H9 (cell line): ENCODE measurements around the gene SMIM32. TPM values are rescaled to one million over a fixed set of nuclear protein-coding genes. Genes with fewer than 3 reads are reported as not detected.
A peak's percentile ranks its signal among the peaks of the same experiment; 100 is the strongest.

ENCODE experiments used
- DNase-seq: peaks from one replicate; pipeline ENCODE4 v3.0.0-alpha.2; 2017
- H2AFZ ChIP-seq: one replicate; pipeline ENCODE4 v1.6.1; 2013; ENCODE audit warnings: mild to moderate bottlenecking, low read length, control low read depth, moderate library complexity
- H2AK5ac ChIP-seq: 2 replicates; pipeline ENCODE4 v1.6.1; 2013; ENCODE audit warnings: low read length, control low read depth, mixed read lengths; ENCODE audit not compliant: insufficient read length
- H2BK120ac ChIP-seq: one replicate; pipeline ENCODE4 v1.6.1; 2013; ENCODE audit warnings: low read depth, mild to moderate bottlenecking, low read length, control low read depth, inconsistent platforms; ENCODE audit not compliant: poor library complexity, severe bottlenecking
- H2BK12ac ChIP-seq: 2 replicates; pipeline ENCODE4 v1.6.1; 2013; ENCODE audit warnings: low read length, control low read depth, mixed read lengths, low read depth; ENCODE audit not compliant: insufficient read length
- H2BK15ac ChIP-seq: 2 replicates; pipeline ENCODE4 v1.6.1; 2013; ENCODE audit warnings: low read depth, low read length, control low read depth
- H2BK20ac ChIP-seq: one replicate; pipeline ENCODE4 v1.6.1; 2013; ENCODE audit warnings: low read depth, mild to moderate bottlenecking, low read length, control low read depth, inconsistent platforms; ENCODE audit not compliant: poor library complexity, severe bottlenecking
- H2BK5ac ChIP-seq: 2 replicates; pipeline ENCODE4 v1.6.1; 2013; ENCODE audit warnings: low read length, control low read depth, mixed read lengths; ENCODE audit not compliant: insufficient read length
- H3K14ac ChIP-seq: 2 replicates; pipeline ENCODE4 v1.6.1; 2013; ENCODE audit warnings: low read length, control low read depth; ENCODE audit not compliant: insufficient read depth
- H3K18ac ChIP-seq: 2 replicates; pipeline ENCODE4 v1.6.1; 2013; ENCODE audit warnings: low read depth, mild to moderate bottlenecking, mixed read lengths, low read length, control low read depth; ENCODE audit not compliant: insufficient read length
- H3K23ac ChIP-seq: 2 replicates; pipeline ENCODE4 v1.6.1; 2013; ENCODE audit warnings: low read length, control low read depth, mixed read lengths, low read depth; ENCODE audit not compliant: insufficient read length
- H3K23me2 ChIP-seq: 2 replicates; pipeline ENCODE4 v1.6.1; 2013; ENCODE audit warnings: low read depth, mild to moderate bottlenecking, mixed read lengths, low read length, control low read depth; ENCODE audit not compliant: insufficient read length, poor library complexity, severe bottlenecking
- H3K27ac ChIP-seq: 2 replicates; pipeline ENCODE4 v1.5.1; 2013; ENCODE audit warnings: low read length, control low read depth, mixed read lengths, low read depth; ENCODE audit not compliant: insufficient read length
- H3K27me3 ChIP-seq: 2 replicates; pipeline ENCODE4 v1.6.1; 2013; ENCODE audit warnings: low read length, control low read depth, inconsistent platforms; ENCODE audit not compliant: insufficient read depth
- H3K4ac ChIP-seq: 2 replicates; pipeline ENCODE4 v1.6.1; 2013; ENCODE audit warnings: low read depth, mild to moderate bottlenecking, control low read depth, inconsistent platforms, low read length, moderate library complexity
- H3K4me1 ChIP-seq: 2 replicates; pipeline ENCODE4 v1.6.1; 2013; ENCODE audit warnings: low read length, control low read depth, inconsistent platforms; ENCODE audit not compliant: insufficient read depth
- H3K4me2 ChIP-seq: 2 replicates; pipeline ENCODE4 v1.6.1; 2013; ENCODE audit warnings: low read length, control low read depth, mixed read lengths; ENCODE audit not compliant: insufficient read length, insufficient read depth
- H3K56ac ChIP-seq: 2 replicates; pipeline ENCODE4 v1.6.1; 2013; ENCODE audit warnings: low read depth, mild to moderate bottlenecking, mixed read lengths, low read length, control low read depth; ENCODE audit not compliant: insufficient read length
- H3K79me1 ChIP-seq: 2 replicates; pipeline ENCODE4 v1.6.1; 2013; ENCODE audit warnings: low read depth, mild to moderate bottlenecking, moderate library complexity, low read length, control low read depth, inconsistent platforms; ENCODE audit not compliant: insufficient read depth, poor library complexity, severe bottlenecking
- H3K79me2 ChIP-seq: 2 replicates; pipeline ENCODE4 v1.6.1; 2013; ENCODE audit warnings: low read length, control low read depth, inconsistent platforms; ENCODE audit not compliant: insufficient read depth
- H3K9ac ChIP-seq: 2 replicates; pipeline ENCODE4 v1.6.1; 2013; ENCODE audit warnings: low read length, control low read depth, mixed read lengths; ENCODE audit not compliant: insufficient read length; ENCODE audit errors: extremely low read depth
- H3K9me3 ChIP-seq: one replicate; pipeline ENCODE4 v1.6.1; 2013; ENCODE audit warnings: low read depth, low read length, inconsistent platforms; ENCODE audit not compliant: control insufficient read depth
- H3T11ph ChIP-seq: one replicate; pipeline ENCODE4 v1.6.1; 2013; ENCODE audit warnings: mild to moderate bottlenecking, low read length, control low read depth, inconsistent platforms
- H4K20me1 ChIP-seq: one replicate; pipeline ENCODE4 v1.6.1; 2013; ENCODE audit not compliant: control insufficient read depth, insufficient read length, insufficient read depth
- H4K5ac ChIP-seq: 2 replicates; pipeline ENCODE4 v1.6.1; 2013; ENCODE audit warnings: low read depth, mild to moderate bottlenecking, mixed read lengths, low read length, control low read depth; ENCODE audit not compliant: insufficient read length
- H4K8ac ChIP-seq: replicated peaks from 2 replicates; pipeline ENCODE4 v1.6.1; 2013; ENCODE audit warnings: low read length, control low read depth, mixed read lengths, low read depth; ENCODE audit not compliant: insufficient read length
- H4K91ac ChIP-seq: 2 replicates; pipeline ENCODE4 v1.6.1; 2013; ENCODE audit warnings: low read depth, mild to moderate bottlenecking, moderate library complexity, mixed read lengths, low read length, control low read depth; ENCODE audit not compliant: insufficient read length
- H3K27ac Mint-ChIP-seq, 3 experiments: 2 replicates in 2 of 3; 3 replicates in 1 of 3; pipeline ENCODE4 v1.8.0; 2020 to 2021; ENCODE audit warnings: mixed read lengths in 3 of 3, mild to moderate bottlenecking in 1 of 3, moderate library complexity in 1 of 3
- H3K27me3 Mint-ChIP-seq: 2 replicates; pipeline ENCODE4 v1.8.0; 2021; ENCODE audit warnings: low read depth, mild to moderate bottlenecking, moderate library complexity, mixed read lengths
- H3K36me3 Mint-ChIP-seq, 3 experiments: 2 replicates in 2 of 3; 3 replicates in 1 of 3; pipeline ENCODE4 v1.8.0; 2020 to 2021; ENCODE audit warnings: low read depth in 3 of 3, mixed read lengths in 3 of 3; ENCODE audit not compliant: insufficient read depth in 1 of 3
- H3K4me1 Mint-ChIP-seq, 2 experiments: 2 replicates each; pipeline ENCODE4 v1.8.0; 2020; ENCODE audit warnings: mixed read lengths in 2 of 2
- H3K4me3 Mint-ChIP-seq, 2 experiments: 2 replicates in 1 of 2; 3 replicates in 1 of 2; pipeline ENCODE4 v1.8.0; 2020 to 2021; ENCODE audit warnings: mild to moderate bottlenecking in 2 of 2, mixed read lengths in 2 of 2, moderate library complexity in 1 of 2
- H3K9me3 Mint-ChIP-seq, 2 experiments: 2 replicates in 1 of 2; 3 replicates in 1 of 2; pipeline ENCODE4 v1.8.0; 2020; ENCODE audit warnings: mild to moderate bottlenecking in 2 of 2, mixed read lengths in 2 of 2, moderate library complexity in 1 of 2
- CTCF ChIP-seq: fragments of 200-600 bp; sonication (generic); conservative IDR thresholded peaks from 3 replicates; pipeline ENCODE4 v1.8.0; 2021; ENCODE audit warnings: antibody characterized with exemption, mild to moderate bottlenecking
- WGBS: extraction: QIAGEN DNeasy Blood & Tissue Kit; methylation state at CpG from one replicate; pipeline ENCODE4 v1.1.7; 2013; ENCODE audit warnings: missing lambda C conversion rate, low lambda C conversion rate, mixed read lengths; ENCODE audit not compliant: insufficient read length; ENCODE audit errors: extremely low coverage; 5-methylcytosine and 5-hydroxymethylcytosine counted together
- total RNA-seq: library from RNA; stranded (reverse); gene quantifications from 2 replicates; pipeline ENCODE4 v1.2.1, GENCODE V29; 2021

The SMIM32 gene
- total RNA-seq, 1 experiment from 2014 or later = not detected

- no peak overlapping the region for H2BK15ac ChIP-seq
- peaks cover 52% of the 10 kb centered on the region for H3K27me3 ChIP-seq
- no peak overlapping the region for H2AFZ ChIP-seq
- no peak overlapping the region for H4K8ac ChIP-seq
- Mint-ChIP-seq H3K36me3 (peaks cover 0 to 2% (median 0%) of the 10 kb centered on the region in 3 experiments; a peak in 1 of 7 replicates), H3K9me3 (no peaks in the 10 kb centered on the region; a peak in 1 of 5 replicates), H3K27ac (peak overlapping the region in 1 of 3 experiments; percentile 59; a peak in 1 of 7 replicates), H3K4me3 (no peak overlapping the region), H3K27me3 (peaks cover 99% of the 10 kb centered on the region), H3K4me1 (peaks cover 37 to 44% of the 10 kb centered on the region in 2 experiments)
- 0 out of 2 replicates have a peak, but pooled peaks cover 4% of the 10 kb centered on the region for H3K4me1 ChIP-seq
- H3K14ac ChIP-seq = no peak overlapping the region
- no peak for TF ChIP-seq CTCF
- H2BK12ac ChIP-seq = no peak overlapping the region
- no peak overlapping the region for H3K23ac ChIP-seq
- H3K4me2 ChIP-seq = no peak overlapping the region
- no CpG with 5 or more reads among the region's 7 CpGs for WGBS
- no peak overlapping the region for H4K91ac ChIP-seq
- no peaks in the 10 kb centered on the region for H3K79me1 ChIP-seq
- H2BK120ac ChIP-seq = no peak overlapping the region
- no peak overlapping the region for H2AK5ac ChIP-seq
- no peak overlapping the region for H2BK20ac ChIP-seq
- H2BK5ac ChIP-seq = no peak overlapping the region
- no peak overlapping the region for H3T11ph ChIP-seq
- H4K20me1 ChIP-seq = no peaks in the 10 kb centered on the region
- no peak overlapping the region for H3K27ac ChIP-seq
- H3K4ac ChIP-seq = no peak overlapping the region
- H3K23me2 ChIP-seq = no peaks in the 10 kb centered on the region
- H3K79me2 ChIP-seq = no peaks in the 10 kb centered on the region
- no peak overlapping the region for H3K56ac ChIP-seq
- H3K18ac ChIP-seq = no peak overlapping the region
- H4K5ac ChIP-seq = no peak overlapping the region
- H3K9me3 ChIP-seq = no peaks in the 10 kb centered on the region
- no peak overlapping the region for H3K9ac ChIP-seq
- no peak for DNase-seq
Measured at GRCh38 chr5:136199408-136199807, 6.4 kb upstream of the SMIM32 start.
